NT2/D1 (cell line): Measurements from ENCODE around the gene RAMAC.

Source experiments
- DNase-seq: peaks from one replicate; pipeline ENCODE4 v3.0.0-alpha.2; 2011; ENCODE audit warnings: low read depth, low spot score
- H3K27me3 ChIP-seq: 2 replicates; pipeline ENCODE4 v1.6.0; 2011; ENCODE audit warnings: mild to moderate bottlenecking; ENCODE audit not compliant: insufficient read length, insufficient read depth
- H3K36me3 ChIP-seq: 2 replicates; pipeline ENCODE4 v1.6.1; 2011; ENCODE audit warnings: mild to moderate bottlenecking, low read length, mixed read lengths; ENCODE audit not compliant: insufficient read depth, insufficient read length
- H3K4me1 ChIP-seq: 2 replicates; pipeline ENCODE4 v1.5.1; 2011; ENCODE audit not compliant: insufficient read depth, insufficient read length
- H3K4me3 ChIP-seq: 2 replicates; pipeline ENCODE4 v1.5.1; 2011; ENCODE audit warnings: low read depth; ENCODE audit not compliant: insufficient read length
- H3K9ac ChIP-seq: 2 replicates; pipeline ENCODE4 v1.6.0; 2011; ENCODE audit warnings: low read depth; ENCODE audit not compliant: insufficient read length
- H3K9me3 ChIP-seq: 2 replicates; pipeline ENCODE4 v1.5.1; 2011; ENCODE audit warnings: mild to moderate bottlenecking, low read length; ENCODE audit not compliant: insufficient read depth
- SUZ12 ChIP-seq: IDR thresholded peaks from 2 replicates; pipeline ENCODE4 v1.6.1; 2011; ENCODE audit not compliant: insufficient read length, insufficient read depth; ENCODE audit errors: extremely low read depth
- YY1 ChIP-seq: IDR thresholded peaks from 2 replicates; pipeline ENCODE4 v1.6.1; 2011; ENCODE audit not compliant: insufficient read length, insufficient read depth
- ZNF274 ChIP-seq: IDR thresholded peaks from 2 replicates; pipeline ENCODE4 v1.6.1; 2011; ENCODE audit warnings: mild to moderate bottlenecking, low read depth, low read length

RAMAC gene

GRCh38 chr15:82944821-82945220, 41.2 kb upstream of the RAMAC start:
- Histone ChIP-seq H3K9me3 (no peaks in the 10 kb centered on the region), H3K9ac (no peak overlapping the region), H3K4me3 (no peak overlapping the region), H3K4me1 (peaks cover 3% of the 10 kb centered on the region), H3K36me3 (no peaks in the 10 kb centered on the region), H3K27me3 (no peaks in the 10 kb centered on the region)
- TF ChIP-seq YY1 (no peak), SUZ12 (no peak), ZNF274 (no peak)
- no peak for DNase-seq

- no peaks in the 10 kb centered on the region for H3K9me3 ChIP-seq
- H3K4me1 ChIP-seq: peaks cover 3% of the 10 kb centered on the region
- no peak for TF ChIP-seq SUZ12
- TF ChIP-seq YY1: no peak
- TF ChIP-seq ZNF274: no peak
- H3K4me3 ChIP-seq: no peak overlapping the region
- DNase-seq: no peak
- no peaks in the 10 kb centered on the region for H3K27me3 ChIP-seq
- H3K9ac ChIP-seq: no peak overlapping the region
- no peaks in the 10 kb centered on the region for H3K36me3 ChIP-seq
Measured at GRCh38 chr15:82945326-82945725, 40.7 kb upstream of the RAMAC start.

- TF ChIP-seq YY1: no peak
- TF ChIP-seq ZNF274: no peak
- TF ChIP-seq SUZ12: no peak
- Histone ChIP-seq H3K4me3 (no peak overlapping the region), H3K4me1 (peaks cover 3% of the 10 kb centered on the region), H3K36me3 (no peaks in the 10 kb centered on the region), H3K27me3 (peaks cover 4% of the 10 kb centered on the region), H3K9ac (no peak overlapping the region), H3K9me3 (no peaks in the 10 kb centered on the region)
- DNase-seq: no peak
Measured at GRCh38 chr15:82946155-82946701, 39.8 kb upstream of the RAMAC start.

- no peak for DNase-seq
- no peaks in the 10 kb centered on the region for H3K9me3 ChIP-seq
- H3K4me3 ChIP-seq: no peak overlapping the region
- peaks cover 3% of the 10 kb centered on the region for H3K4me1 ChIP-seq
- no peak overlapping the region for H3K9ac ChIP-seq
- peaks cover 20% of the 10 kb centered on the region for H3K27me3 ChIP-seq
- TF ChIP-seq ZNF274 (no peak), YY1 (no peak), SUZ12 (no peak)
- H3K36me3 ChIP-seq: no peaks in the 10 kb centered on the region
Measured at GRCh38 chr15:82950295-82950694, 35.7 kb upstream of the RAMAC start.

- no peak for DNase-seq
- H3K9me3 ChIP-seq: no peaks in the 10 kb centered on the region
- TF ChIP-seq YY1 (no peak), SUZ12 (no peak), ZNF274 (no peak)
- H3K27me3 ChIP-seq: peaks cover 20% of the 10 kb centered on the region
- H3K9ac ChIP-seq: no peak overlapping the region
- no peaks in the 10 kb centered on the region for H3K36me3 ChIP-seq
- no peak overlapping the region for H3K4me3 ChIP-seq
- peaks cover 3% of the 10 kb centered on the region for H3K4me1 ChIP-seq
Measured at GRCh38 chr15:82950746-82951370, 35.2 kb upstream of the RAMAC start.

- Histone ChIP-seq H3K4me1 (peaks cover 3% of the 10 kb centered on the region), H3K4me3 (peak overlapping the region; percentile 69), H3K27me3 (peaks cover 20% of the 10 kb centered on the region), H3K36me3 (no peaks in the 10 kb centered on the region), H3K9ac (peak overlapping the region; percentile 85), H3K9me3 (no peaks in the 10 kb centered on the region)
- no peak for DNase-seq
- TF ChIP-seq YY1 (no peak), ZNF274 (no peak), SUZ12 (no peak)
Measured at GRCh38 chr15:82951472-82952157, 34.4 kb upstream of the RAMAC start.

GRCh38 chr15:82952158-82953081, 33.6 kb upstream of the RAMAC start, which contains the start of gene HOMER2:
TSS of gene HOMER2 (minus strand) at chr15:82952720. CDS start at chr15:82952535, 185 bp downstream.
- TF ChIP-seq SUZ12 (no peak), YY1 (no peak), ZNF274 (no peak)
- Histone ChIP-seq H3K9ac (peak within 1 kb of the TSS; percentile 85), H3K27me3 (peaks cover 20% of the 10 kb centered on the region), H3K9me3 (no peaks in the 10 kb centered on the region), H3K36me3 (no peaks in the 10 kb centered on the region), H3K4me1 (peaks cover 3% of the 10 kb centered on the region), H3K4me3 (peak within 1 kb of the TSS; percentile 69)
- DNase-seq: no peak
